Measurements from ENCODE around the gene GRK5.

The GRK5 gene

DNA sequence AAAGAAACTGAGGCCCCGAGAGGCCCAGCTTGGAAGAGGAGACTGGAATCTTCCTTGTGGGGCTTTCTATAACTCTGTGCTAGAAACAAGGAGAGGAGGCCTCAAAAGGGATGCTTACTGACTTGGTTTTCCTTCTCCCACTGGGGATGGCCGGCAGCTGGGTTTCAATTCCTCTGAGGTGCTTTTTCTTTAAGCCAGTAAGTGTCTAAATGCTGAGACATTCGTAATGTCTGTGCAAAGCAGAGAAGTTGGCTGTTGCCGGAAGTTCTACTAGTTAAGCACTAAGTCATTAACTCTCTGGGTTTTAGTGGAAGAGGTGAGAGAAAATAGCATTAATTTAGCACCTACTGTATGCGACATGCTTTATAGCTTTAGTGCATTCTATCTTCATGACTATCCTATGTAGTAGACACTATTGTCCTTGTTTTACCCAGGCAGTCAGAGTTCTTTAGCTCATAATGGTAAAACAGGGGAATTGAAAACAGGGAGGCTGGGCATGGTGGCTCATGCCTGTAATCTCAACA lies 199.9 kb downstream of the GRK5 start:
- no peak overlapping the region for H3K4me3 ChIP-seq (ENCODE audit: low read length)
- DNase-seq (ENCODE audit: low read depth): no peak
- TF ChIP-seq, protein P1, sequence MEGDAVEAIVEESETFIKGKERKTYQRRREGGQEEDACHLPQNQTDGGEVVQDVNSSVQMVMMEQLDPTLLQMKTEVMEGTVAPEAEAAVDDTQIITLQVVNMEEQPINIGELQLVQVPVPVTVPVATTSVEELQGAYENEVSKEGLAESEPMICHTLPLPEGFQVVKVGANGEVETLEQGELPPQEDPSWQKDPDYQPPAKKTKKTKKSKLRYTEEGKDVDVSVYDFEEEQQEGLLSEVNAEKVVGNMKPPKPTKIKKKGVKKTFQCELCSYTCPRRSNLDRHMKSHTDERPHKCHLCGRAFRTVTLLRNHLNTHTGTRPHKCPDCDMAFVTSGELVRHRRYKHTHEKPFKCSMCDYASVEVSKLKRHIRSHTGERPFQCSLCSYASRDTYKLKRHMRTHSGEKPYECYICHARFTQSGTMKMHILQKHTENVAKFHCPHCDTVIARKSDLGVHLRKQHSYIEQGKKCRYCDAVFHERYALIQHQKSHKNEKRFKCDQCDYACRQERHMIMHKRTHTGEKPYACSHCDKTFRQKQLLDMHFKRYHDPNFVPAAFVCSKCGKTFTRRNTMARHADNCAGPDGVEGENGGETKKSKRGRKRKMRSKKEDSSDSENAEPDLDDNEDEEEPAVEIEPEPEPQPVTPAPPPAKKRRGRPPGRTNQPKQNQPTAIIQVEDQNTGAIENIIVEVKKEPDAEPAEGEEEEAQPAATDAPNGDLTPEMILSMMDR (conservative IDR thresholded peaks at IDR 0.05; ENCODE audit: low read length): no peak

DNA sequence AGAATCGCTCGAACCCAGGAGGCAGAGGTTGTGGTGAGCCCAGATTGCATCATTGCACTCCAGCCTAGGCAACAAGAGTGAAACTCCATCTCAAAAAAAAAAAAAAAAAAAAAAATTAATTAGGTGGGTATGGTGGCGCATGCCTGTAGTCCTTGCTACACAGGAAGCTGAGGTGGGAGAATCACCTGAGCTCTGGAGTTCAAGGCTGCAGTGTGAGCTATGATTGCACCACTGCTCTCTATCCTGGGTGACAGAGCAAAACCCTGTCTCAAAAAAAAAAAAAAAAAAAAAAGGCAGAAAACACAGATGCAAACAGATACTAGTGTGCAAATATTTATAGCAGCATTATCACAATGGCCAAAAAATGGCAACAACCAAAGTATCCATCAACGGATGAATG lies 200.7 kb downstream of the GRK5 start:
- TF ChIP-seq, protein P1 (conservative IDR thresholded peaks at IDR 0.05; ENCODE audit: low read length): no peak
- no peak for DNase-seq (ENCODE audit: low read depth)
- H3K4me3 ChIP-seq (ENCODE audit: low read length): no peak overlapping the region

DNA sequence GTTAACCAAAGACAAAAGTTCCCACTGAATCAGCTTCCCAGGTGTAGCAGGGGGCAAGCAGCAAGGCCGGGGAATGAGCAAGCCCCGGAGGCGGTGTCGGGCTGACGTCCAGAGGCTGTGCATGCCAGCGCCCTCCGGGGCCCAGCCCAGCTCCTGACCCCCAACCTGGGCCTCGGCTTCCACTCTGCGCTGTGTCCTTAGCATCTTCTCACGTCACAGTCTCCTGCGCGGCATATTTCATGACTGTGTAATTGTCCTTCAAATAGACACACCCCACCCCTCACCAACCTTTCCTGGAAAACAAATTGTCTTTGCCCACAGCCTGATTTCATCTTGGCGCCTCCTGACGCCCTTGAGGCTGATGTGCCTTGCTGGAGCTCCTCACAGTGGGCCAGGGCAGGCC lies 201.6 kb downstream of the GRK5 start:
- TF ChIP-seq, protein P1 (conservative IDR thresholded peaks at IDR 0.05; ENCODE audit: low read length): no peak
- no peak overlapping the region for H3K4me3 ChIP-seq (ENCODE audit: low read length)
- DNase-seq (ENCODE audit: low read depth): no peak

DNA sequence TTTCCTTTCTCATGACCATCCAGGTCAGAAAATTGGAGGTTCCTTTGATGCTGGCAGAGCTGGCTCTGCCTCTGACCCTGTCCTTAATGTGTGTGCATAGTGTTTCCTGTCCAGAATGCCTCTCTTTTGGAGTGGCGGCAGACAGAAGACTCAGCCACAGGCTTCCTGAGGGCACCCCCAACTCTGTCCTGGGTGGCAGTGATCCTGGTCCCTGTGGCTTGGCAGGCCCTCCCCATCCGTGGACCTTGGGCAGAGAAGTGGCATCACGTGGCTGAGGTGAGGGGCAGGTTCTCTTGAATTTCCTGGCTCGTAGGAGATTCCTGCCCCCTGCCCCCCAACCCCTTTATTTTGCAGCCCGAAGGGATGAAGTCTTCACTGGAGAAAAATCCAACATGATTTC lies 202.0 kb downstream of the GRK5 start:
- H3K4me3 ChIP-seq (ENCODE audit: low read length): no peak overlapping the region
- no peak for DNase-seq (ENCODE audit: low read depth)
- TF ChIP-seq, protein P1 (conservative IDR thresholded peaks at IDR 0.05; ENCODE audit: low read length): no peak

DNA sequence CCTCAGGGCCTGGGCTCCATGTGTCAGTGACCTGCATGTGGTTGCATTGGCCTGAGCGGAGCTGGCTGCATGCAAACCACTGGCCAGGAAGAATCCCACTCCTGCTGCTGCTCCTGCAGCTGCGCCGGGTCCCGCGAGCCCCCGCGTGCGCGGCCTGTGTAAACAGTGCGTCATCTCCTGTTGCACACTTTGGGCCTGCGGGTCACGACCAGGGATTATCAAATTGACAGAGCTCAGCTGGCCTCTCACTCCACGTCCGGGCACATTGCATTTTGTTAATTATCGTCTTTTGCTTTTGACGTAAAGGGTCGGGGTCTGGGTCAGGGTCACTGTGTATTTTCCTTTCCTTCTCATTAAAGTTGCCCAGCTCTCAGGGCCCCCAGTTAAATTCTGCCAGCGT lies 202.5 kb downstream of the GRK5 start:
- TF ChIP-seq, protein P1 (conservative IDR thresholded peaks at IDR 0.05; ENCODE audit: low read length): no peak
- DNase-seq (ENCODE audit: low read depth): no peak
- no peak overlapping the region for H3K4me3 ChIP-seq (ENCODE audit: low read length)

DNA sequence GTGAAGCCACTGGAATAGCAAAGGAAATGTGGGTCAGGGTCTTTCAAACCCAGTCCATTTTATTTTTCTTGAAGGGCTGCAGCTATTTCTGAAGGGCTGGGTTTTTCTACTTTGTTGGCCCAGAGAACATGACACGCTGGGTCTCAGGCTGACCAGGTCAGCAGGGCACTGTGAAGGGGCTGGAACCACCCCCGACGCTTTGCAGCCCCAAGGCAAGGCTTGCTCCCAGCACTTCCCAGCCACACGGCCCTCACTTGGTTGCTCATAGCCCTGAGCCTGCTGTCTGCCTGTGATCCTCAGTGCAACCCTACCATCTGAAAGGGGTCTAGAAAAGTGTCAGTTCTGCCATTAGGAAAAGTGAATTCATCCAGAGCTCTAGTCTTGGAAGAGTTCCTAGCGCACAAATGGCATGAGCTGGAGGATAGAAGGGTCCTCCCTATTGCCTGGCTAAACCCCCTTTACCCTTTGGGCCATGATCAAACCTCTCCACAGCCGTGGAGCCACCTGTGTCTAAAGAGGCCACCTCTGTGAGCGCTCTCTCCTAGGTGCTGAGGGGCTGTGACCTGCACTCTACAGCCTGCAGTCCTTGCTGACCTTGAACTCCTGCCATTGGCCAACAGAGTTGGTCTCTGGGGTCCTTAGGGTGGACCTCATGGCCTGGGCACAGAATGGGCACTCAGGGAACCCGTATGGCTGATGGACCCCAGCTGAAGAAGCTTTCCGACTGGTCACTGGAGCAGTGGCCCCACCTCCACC lies 203.2 kb downstream of the GRK5 start:
- DNase-seq (ENCODE audit: low read depth): no peak
- TF ChIP-seq, protein P1 (conservative IDR thresholded peaks at IDR 0.05; ENCODE audit: low read length): no peak
- H3K4me3 ChIP-seq (ENCODE audit: low read length): no peak overlapping the region

All from AG10803 (cell line).